ENCODE results near the gene MMP20. TPM values are rescaled to one million over a fixed set of nuclear protein-coding genes. Genes with fewer than 3 reads are reported as not detected.

Gene MMP20
- polyA plus RNA-seq, 1 of the 3 experiments (the other 2 are of a cell fraction), result not detected

- TF ChIP-seq, protein P1, sequence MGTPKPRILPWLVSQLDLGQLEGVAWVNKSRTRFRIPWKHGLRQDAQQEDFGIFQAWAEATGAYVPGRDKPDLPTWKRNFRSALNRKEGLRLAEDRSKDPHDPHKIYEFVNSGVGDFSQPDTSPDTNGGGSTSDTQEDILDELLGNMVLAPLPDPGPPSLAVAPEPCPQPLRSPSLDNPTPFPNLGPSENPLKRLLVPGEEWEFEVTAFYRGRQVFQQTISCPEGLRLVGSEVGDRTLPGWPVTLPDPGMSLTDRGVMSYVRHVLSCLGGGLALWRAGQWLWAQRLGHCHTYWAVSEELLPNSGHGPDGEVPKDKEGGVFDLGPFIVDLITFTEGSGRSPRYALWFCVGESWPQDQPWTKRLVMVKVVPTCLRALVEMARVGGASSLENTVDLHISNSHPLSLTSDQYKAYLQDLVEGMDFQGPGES (IDR thresholded peaks at IDR 0.05; ENCODE audit: low read depth, low read length), result no peak
These were observed 63.5 kb downstream of the MMP20 start (continued) for GRCh38 chr11:102561636-102562035.

DNA sequence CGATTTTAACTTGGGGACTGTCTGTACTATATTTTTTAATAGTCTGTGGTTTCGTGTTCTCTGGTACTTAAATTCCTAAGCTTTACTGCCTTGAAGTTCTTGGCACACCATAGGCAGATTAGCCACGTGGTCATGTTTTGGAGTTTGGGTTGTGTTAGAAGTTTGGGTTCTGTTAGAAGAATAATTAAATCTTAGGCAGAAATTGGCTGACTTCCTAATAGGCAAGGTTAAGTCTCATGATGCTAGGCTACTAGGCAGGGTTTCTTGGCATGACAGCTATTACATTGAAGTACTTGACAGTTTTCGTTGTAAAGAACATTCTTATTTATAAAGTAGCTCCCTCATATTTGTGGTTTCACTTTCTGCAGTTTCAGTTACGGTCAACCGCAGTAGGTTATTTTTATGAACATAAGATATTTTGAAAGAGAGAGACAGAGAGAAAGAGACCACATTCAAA lies 64.5 kb downstream of the MMP20 start:
- ChIA-PET CTCF (no interaction called here), POLR2A (no interaction called here)
- TF ChIP-seq, protein P2, sequence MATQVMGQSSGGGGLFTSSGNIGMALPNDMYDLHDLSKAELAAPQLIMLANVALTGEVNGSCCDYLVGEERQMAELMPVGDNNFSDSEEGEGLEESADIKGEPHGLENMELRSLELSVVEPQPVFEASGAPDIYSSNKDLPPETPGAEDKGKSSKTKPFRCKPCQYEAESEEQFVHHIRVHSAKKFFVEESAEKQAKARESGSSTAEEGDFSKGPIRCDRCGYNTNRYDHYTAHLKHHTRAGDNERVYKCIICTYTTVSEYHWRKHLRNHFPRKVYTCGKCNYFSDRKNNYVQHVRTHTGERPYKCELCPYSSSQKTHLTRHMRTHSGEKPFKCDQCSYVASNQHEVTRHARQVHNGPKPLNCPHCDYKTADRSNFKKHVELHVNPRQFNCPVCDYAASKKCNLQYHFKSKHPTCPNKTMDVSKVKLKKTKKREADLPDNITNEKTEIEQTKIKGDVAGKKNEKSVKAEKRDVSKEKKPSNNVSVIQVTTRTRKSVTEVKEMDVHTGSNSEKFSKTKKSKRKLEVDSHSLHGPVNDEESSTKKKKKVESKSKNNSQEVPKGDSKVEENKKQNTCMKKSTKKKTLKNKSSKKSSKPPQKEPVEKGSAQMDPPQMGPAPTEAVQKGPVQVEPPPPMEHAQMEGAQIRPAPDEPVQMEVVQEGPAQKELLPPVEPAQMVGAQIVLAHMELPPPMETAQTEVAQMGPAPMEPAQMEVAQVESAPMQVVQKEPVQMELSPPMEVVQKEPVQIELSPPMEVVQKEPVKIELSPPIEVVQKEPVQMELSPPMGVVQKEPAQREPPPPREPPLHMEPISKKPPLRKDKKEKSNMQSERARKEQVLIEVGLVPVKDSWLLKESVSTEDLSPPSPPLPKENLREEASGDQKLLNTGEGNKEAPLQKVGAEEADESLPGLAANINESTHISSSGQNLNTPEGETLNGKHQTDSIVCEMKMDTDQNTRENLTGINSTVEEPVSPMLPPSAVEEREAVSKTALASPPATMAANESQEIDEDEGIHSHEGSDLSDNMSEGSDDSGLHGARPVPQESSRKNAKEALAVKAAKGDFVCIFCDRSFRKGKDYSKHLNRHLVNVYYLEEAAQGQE (IDR thresholded peaks at IDR 0.05; ENCODE audit: low read depth, low read length), result no peak
- 0 out of 2 replicates have a peak, but pooled peaks have one; percentile 22 for TF ChIP-seq MEF2A (IDR thresholded peaks at IDR 0.05; ENCODE audit: borderline replicate concordance, low read depth)
- TF ChIP-seq NRF1 (IDR thresholded peaks at IDR 0.05; ENCODE audit: low read depth, low read length), result no peak
- TF ChIP-seq USF1 (IDR thresholded peaks at IDR 0.05; ENCODE audit: borderline replicate concordance, low read depth), result peak; percentile 36; the same call in 1 of the 2 replicates
- no peak for TF ChIP-seq EZH2phosphoT487 (IDR thresholded peaks at IDR 0.05; ENCODE audit: borderline replicate concordance, low read depth)
- TF ChIP-seq, protein P3, sequence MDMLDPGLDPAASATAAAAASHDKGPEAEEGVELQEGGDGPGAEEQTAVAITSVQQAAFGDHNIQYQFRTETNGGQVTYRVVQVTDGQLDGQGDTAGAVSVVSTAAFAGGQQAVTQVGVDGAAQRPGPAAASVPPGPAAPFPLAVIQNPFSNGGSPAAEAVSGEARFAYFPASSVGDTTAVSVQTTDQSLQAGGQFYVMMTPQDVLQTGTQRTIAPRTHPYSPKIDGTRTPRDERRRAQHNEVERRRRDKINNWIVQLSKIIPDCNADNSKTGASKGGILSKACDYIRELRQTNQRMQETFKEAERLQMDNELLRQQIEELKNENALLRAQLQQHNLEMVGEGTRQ (IDR thresholded peaks at IDR 0.05; ENCODE audit: borderline replicate concordance, low read depth, low read length), result no peak
- no peak for TF ChIP-seq FOSL2 (IDR thresholded peaks at IDR 0.05; ENCODE audit: borderline replicate concordance, low read depth)
- TF ChIP-seq NFIC (IDR thresholded peaks at IDR 0.05; ENCODE audit: borderline replicate concordance), result no peak
- no peak for TF ChIP-seq ELF1 (IDR thresholded peaks at IDR 0.05)
- no peak for TF ChIP-seq JUND (IDR thresholded peaks at IDR 0.05)
- no peaks in the 10 kb centered on the region for H3K79me2 ChIP-seq (ENCODE audit: insufficient read depth)
- H3K4me3 ChIP-seq (ENCODE audit: low read depth in 2 of 2, low read length in 1 of 2), result peak overlapping the region; percentile 29 to 36; a peak in 1 of 4 replicates
- H3K9me2 ChIP-seq, result no peaks in the 10 kb centered on the region
- H3K9ac ChIP-seq, result no peak overlapping the region
- H3F3A ChIP-seq (replicated peaks; ENCODE audit: insufficient read depth), result peaks cover 7% of the 10 kb centered on the region
- H4K20me1 ChIP-seq (ENCODE audit: insufficient read depth), result no peaks in the 10 kb centered on the region
- H2AFZ ChIP-seq (ENCODE audit: low read depth), result peak overlapping the region; percentile 20; the same call in 1 of the 2 replicates
- no peaks in the 10 kb centered on the region for H3K27me3 ChIP-seq (ENCODE audit: insufficient read depth)
- no peak for DNase-seq
- H3K4me2 ChIP-seq, result no peak overlapping the region; the same call in 1 of the 2 replicates
- H3K36me3 ChIP-seq (replicated peaks in 1 of 2; ENCODE audit: control insufficient read depth in 1 of 2, insufficient read depth in 2 of 2, low read length in 1 of 2), result no peaks in the 10 kb centered on the region
- no peaks in the 10 kb centered on the region for H3K9me3 ChIP-seq
- no peaks in the 10 kb centered on the region; a peak in 1 of 4 replicates for H3K4me1 ChIP-seq (ENCODE audit: control insufficient read depth in 1 of 2, insufficient read depth in 2 of 2, low read depth in 1 of 2, low read length in 1 of 2)
- H3K27ac ChIP-seq (ENCODE audit: low read depth in 2 of 2, low read length in 1 of 2), result peak overlapping the region in 1 of 2 experiments; percentile 16; a peak in 1 of 4 replicates
- 26% methylated on average over 6 of the region's 6 CpGs for WGBS (ENCODE audit: low lambda C conversion rate)

Data from SK-N-SH (cell line).